Measurements from ENCODE around the gene PRCC.

DNA sequence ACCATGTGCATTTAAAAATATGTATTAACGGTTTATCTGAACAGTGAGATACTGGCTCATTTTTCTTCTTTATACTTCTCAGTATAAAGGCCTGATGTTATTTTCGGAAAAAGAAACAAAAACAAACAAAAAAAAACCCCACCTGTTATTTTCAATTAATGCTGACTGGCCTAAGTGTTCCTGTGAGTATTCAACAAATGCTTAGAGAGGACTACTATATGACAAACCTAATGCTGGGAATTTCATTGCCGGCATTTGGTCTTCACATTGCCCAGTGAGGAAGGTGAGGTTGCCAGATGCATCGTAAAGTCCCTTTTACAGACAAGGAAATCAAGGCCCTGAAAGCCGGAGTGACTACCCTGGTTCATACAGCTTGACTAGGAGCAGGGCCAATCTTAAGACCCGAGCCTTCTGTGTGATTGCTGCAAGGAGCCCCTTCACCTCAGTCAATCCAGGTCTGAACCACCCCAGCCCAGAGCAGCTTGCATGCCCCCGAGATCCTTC is 27.0 kb upstream of the PRCC start:
- TF ChIP-seq, protein P1, sequence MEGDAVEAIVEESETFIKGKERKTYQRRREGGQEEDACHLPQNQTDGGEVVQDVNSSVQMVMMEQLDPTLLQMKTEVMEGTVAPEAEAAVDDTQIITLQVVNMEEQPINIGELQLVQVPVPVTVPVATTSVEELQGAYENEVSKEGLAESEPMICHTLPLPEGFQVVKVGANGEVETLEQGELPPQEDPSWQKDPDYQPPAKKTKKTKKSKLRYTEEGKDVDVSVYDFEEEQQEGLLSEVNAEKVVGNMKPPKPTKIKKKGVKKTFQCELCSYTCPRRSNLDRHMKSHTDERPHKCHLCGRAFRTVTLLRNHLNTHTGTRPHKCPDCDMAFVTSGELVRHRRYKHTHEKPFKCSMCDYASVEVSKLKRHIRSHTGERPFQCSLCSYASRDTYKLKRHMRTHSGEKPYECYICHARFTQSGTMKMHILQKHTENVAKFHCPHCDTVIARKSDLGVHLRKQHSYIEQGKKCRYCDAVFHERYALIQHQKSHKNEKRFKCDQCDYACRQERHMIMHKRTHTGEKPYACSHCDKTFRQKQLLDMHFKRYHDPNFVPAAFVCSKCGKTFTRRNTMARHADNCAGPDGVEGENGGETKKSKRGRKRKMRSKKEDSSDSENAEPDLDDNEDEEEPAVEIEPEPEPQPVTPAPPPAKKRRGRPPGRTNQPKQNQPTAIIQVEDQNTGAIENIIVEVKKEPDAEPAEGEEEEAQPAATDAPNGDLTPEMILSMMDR (IDR thresholded peaks at IDR 0.05), result no peak
- TF ChIP-seq EP300 (IDR thresholded peaks at IDR 0.05) (no peak), POLR2AphosphoS5 (IDR thresholded peaks at IDR 0.05) (no peak), POLR2A (IDR thresholded peaks at IDR 0.05) (no peak)
